ENCODE measurements around the gene CDH13. TPM values are rescaled to one million over a fixed set of nuclear protein-coding genes. Genes with fewer than 3 reads are reported as not detected.
A peak's percentile ranks its signal among the peaks of the same experiment; 100 is the strongest.

CDH13 gene
- polyA plus RNA-seq, 3 donors, result 8.6 to 12.8 (median 12.4) TPM

DNA sequence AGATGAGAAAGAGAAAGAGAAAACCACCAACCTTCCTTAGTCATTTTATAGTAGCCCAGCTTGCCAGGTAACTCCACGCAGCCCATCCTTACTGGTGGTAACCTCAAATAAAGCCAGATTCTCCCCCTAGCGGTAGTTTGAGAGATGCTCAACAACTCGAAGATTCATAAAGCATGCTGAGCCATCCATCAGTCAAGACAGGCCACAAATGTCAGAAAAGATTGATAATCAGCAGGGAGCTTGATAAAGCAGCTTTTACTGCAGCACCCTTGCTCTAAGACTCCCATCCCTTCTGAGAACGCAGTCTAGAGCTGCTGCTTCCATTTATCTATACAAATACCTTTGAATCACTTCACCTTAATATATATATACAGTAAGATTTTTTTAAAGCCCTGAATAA lies 729.5 kb downstream of the CDH13 start:
- peak in 10 of 11 donors; percentile 4 to 30 (median 16) for DNase-seq (ENCODE audit: extremely low read depth in 1 of 11, low read depth in 9 of 11, low spot score in 4 of 11)

GRCh38 chr16:83356986-83357385 lies 730.2 kb downstream of the CDH13 start:
- DNase-seq (ENCODE audit: extremely low read depth in 1 of 11, low read depth in 9 of 11, low spot score in 4 of 11), result no peak

DNA sequence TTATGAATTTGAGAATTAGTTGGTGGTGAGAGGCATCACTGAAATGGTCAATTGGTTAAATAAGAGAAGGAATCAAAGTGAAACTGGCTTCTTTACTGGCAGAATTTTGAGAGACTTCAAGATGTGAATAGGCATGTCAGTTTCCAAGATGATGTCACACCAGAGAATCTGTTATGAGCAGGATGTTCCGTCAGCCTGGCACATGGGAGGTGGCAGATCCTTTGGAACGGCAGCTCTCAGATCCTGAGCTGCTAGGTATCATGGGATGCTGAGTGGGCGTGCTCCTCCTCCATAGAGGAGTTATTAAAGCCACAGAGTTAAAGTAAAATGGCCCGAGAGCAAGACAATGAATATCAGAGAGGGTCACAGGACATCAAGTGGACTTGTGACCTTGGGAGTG lies 736.8 kb downstream of the CDH13 start:
- DNase-seq (ENCODE audit: extremely low read depth in 1 of 11, low read depth in 9 of 11, low spot score in 4 of 11), result no peak

DNA sequence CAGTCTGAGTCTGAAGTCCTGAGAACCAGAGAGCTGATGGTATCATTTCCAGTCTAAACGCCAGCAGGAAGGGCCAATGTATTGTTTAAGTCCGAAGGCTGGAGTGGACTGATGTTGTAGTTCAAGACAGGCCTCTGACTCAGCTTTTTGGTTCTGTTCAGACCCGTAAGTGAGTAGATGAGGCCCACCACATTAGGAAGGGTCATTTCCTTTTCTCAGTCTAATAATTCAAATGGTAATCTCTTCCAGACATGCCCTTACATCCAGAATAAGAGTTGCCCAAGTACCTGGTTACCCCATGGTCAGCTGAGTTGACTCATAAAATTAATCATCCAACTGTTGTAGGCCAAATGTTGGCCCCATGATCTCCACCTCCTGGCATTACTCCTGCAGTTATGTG lies 738.4 kb downstream of the CDH13 start:
- no peak for DNase-seq (ENCODE audit: extremely low read depth in 1 of 11, low read depth in 9 of 11, low spot score in 4 of 11)

GRCh38 chr16:83366228-83366627 lies 739.5 kb downstream of the CDH13 start:
- no peak for DNase-seq (ENCODE audit: extremely low read depth in 1 of 11, low read depth in 9 of 11, low spot score in 4 of 11)

- DNase-seq (ENCODE audit: extremely low read depth in 1 of 11, low read depth in 9 of 11, low spot score in 4 of 11), result no peak
Measured at GRCh38 chr16:83374979-83375378, 748.2 kb downstream of the CDH13 start.

DNA sequence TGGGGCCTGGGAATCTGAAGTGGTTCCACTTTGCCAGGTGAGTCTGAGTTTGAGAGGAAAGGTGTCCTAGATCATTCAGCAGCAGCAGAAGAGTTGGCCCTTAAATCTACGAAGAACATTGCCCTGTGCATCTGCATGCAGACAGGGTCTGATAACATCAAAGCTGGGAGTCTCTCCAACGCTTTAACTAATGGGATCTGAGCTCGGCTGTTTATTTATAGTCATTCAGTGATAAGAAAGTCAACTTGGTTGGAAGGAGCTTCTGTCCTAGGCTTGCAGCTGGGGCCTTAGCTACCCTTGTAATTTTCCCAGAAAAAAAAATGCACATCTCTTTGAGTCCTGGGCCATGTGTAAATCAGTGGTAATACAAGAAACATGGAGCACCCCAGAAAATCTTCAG lies 763.0 kb downstream of the CDH13 start:
- DNase-seq (ENCODE audit: extremely low read depth in 1 of 11, low read depth in 9 of 11, low spot score in 4 of 11), result no peak

GRCh38 chr16:83390759-83391158 lies 764.0 kb downstream of the CDH13 start:
- DNase-seq (ENCODE audit: extremely low read depth in 1 of 11, low read depth in 9 of 11, low spot score in 4 of 11), result peak in 1 of 11 donors; percentile 10

DNA sequence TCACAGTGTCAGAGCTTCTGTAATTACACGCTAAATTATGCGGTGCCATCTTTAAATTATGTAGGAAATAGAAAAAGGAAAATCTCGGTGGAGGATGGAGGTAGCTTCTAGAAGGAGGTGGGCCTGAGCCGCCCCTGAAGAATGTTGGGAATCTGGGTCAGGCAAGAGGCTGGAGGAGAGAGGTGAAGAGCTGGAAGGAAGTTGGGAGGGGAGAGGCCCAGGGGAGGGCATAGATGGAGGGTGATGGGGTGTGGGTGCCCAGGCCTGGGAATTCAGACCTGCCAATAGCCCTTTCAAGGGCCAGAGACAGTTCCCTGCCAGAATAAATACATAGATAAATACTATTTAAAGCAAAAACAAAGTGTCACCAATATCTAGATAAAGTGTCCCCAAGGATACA lies 766.0 kb downstream of the CDH13 start:
- no peak for DNase-seq (ENCODE audit: extremely low read depth in 1 of 11, low read depth in 9 of 11, low spot score in 4 of 11)

GRCh38 chr16:83393196-83393981 lies 766.6 kb downstream of the CDH13 start:
- no peak for DNase-seq (ENCODE audit: extremely low read depth in 1 of 11, low read depth in 9 of 11, low spot score in 4 of 11)

DNA sequence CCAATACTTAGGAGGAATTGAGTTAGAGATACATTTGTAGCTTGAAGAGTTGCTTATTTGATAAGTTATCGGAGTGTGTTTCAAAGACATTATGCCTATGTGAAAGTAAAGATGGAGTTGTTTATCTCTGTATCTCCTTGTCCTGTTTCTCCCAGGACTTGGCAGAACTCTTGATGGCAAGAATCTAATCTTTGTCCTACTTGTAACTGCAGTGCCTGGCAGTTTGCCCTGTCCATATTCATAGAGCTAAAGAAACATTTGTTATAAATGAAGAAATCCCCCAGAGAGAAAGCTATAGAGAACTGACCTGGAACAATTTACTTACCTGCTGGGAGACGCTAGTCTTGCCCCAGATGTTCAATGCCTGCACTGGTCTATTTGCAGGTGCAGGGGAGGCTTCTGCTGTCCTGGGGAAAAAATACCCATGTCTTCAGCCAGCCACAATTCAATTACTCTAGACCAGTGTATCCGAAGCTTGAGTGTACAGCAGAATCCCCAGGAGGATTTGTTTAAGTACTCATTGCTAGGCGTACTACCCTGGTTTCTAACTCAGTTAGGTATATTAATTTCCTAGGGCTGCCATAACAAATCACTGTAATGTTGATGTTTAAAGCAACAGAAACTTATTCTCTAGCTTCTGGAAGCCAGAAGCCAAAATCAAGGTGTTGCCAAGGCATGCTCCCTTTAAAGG lies 771.0 kb downstream of the CDH13 start:
- DNase-seq (ENCODE audit: extremely low read depth in 1 of 11, low read depth in 9 of 11, low spot score in 4 of 11), result no peak

DNA sequence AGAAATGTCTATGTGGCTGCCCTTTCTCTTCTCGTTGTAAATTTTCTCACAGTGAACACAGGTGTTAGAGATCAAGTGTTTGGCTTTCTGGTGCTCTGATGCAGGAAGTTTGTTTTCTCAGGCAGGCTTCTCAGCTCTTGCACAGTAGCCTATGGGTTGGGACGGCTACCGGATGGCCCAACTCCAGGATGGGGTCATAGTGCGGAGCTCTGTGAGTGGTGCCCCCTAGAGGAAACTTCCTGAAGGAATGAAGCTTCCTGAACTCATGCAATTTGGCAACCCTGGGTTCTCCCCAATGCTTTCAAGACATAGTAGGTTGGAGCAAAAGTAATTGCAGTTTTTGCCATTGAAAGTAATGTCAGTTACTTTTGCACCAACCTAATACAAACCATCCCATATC lies 773.5 kb downstream of the CDH13 start:
- DNase-seq (ENCODE audit: extremely low read depth in 1 of 11, low read depth in 9 of 11, low spot score in 4 of 11), result peak in 1 of 11 donors; percentile 4

GRCh38 chr16:83402160-83402814 lies 775.5 kb downstream of the CDH13 start:
- no peak for DNase-seq (ENCODE audit: extremely low read depth in 1 of 11, low read depth in 9 of 11, low spot score in 4 of 11)

GRCh38 chr16:83402967-83403366 lies 776.2 kb downstream of the CDH13 start:
- peak in 10 of 11 donors; percentile 22 to 69 (median 30) for DNase-seq (ENCODE audit: extremely low read depth in 1 of 11, low read depth in 9 of 11, low spot score in 4 of 11)

GRCh38 chr16:83403761-83404160 lies 777.0 kb downstream of the CDH13 start:
- DNase-seq (ENCODE audit: extremely low read depth in 1 of 11, low read depth in 9 of 11, low spot score in 4 of 11), result no peak

GRCh38 chr16:83404261-83404660 lies 777.5 kb downstream of the CDH13 start:
- no peak for DNase-seq (ENCODE audit: extremely low read depth in 1 of 11, low read depth in 9 of 11, low spot score in 4 of 11)

GRCh38 chr16:83407928-83408327 lies 781.2 kb downstream of the CDH13 start:
- DNase-seq (ENCODE audit: extremely low read depth in 1 of 11, low read depth in 9 of 11, low spot score in 4 of 11), result no peak

GRCh38 chr16:83409347-83409746 lies 782.6 kb downstream of the CDH13 start:
- DNase-seq (ENCODE audit: extremely low read depth in 1 of 11, low read depth in 9 of 11, low spot score in 4 of 11), result no peak

GRCh38 chr16:83418565-83418964 lies 791.8 kb downstream of the CDH13 start:
- no peak for DNase-seq (ENCODE audit: extremely low read depth in 1 of 11, low read depth in 9 of 11, low spot score in 4 of 11)

- peak; percentile 35 to 70 (median 50) for DNase-seq (ENCODE audit: extremely low read depth in 1 of 11, low read depth in 9 of 11, low spot score in 4 of 11)
Measured at GRCh38 chr16:83420206-83420760, 793.5 kb downstream of the CDH13 start.

Data from renal cortex interstitium (tissue), 11 donors.